Esophagus (tissue), 2 donors: ENCODE data around the gene SLC9A4. TPM values are rescaled to one million over a fixed set of nuclear protein-coding genes. Genes with fewer than 3 reads are reported as not detected.

Source experiments
- H3K27ac ChIP-seq, 2 donors: one replicate each; pipeline ENCODE4 v1.5.1; 2013; ENCODE audit warnings: low read depth in 2 of 2, mild to moderate bottlenecking in 2 of 2, inconsistent platforms in 1 of 2, low read length in 1 of 2, moderate library complexity in 1 of 2
- H3K27me3 ChIP-seq, 2 donors: one replicate each; pipeline ENCODE4 v1.6.1; 2013; ENCODE audit warnings: low read length in 2 of 2, control low read depth in 1 of 2, mild to moderate bottlenecking in 1 of 2; ENCODE audit not compliant: insufficient read depth in 2 of 2, control insufficient read depth in 1 of 2
- H3K36me3 ChIP-seq, 2 donors: one replicate each; pipeline ENCODE4 v1.6.1; 2013; ENCODE audit warnings: low read length in 1 of 2; ENCODE audit not compliant: control insufficient read depth in 2 of 2, insufficient read depth in 2 of 2
- H3K4me1 ChIP-seq, 2 donors: one replicate each; pipeline ENCODE4 v1.6.1; 2013; ENCODE audit warnings: low read length in 1 of 2; ENCODE audit not compliant: control insufficient read depth in 2 of 2, insufficient read depth in 2 of 2
- H3K4me3 ChIP-seq, 2 donors: one replicate each; pipeline ENCODE4 v1.5.1; 2013; ENCODE audit warnings: low read length in 2 of 2, mild to moderate bottlenecking in 2 of 2, low read depth in 1 of 2, moderate library complexity in 1 of 2
- H3K9me3 ChIP-seq, 2 donors: one replicate each; pipeline ENCODE4 v1.6.1; 2013; ENCODE audit warnings: mild to moderate bottlenecking in 2 of 2, low read depth in 1 of 2, low read length in 1 of 2, moderate library complexity in 1 of 2; ENCODE audit not compliant: control insufficient read depth in 2 of 2, insufficient read depth in 1 of 2
- WGBS, 2 donors: extraction: QIAGEN DNeasy Blood & Tissue Kit; methylation state at CpG; one replicate each; pipeline ENCODE4 v1.1.7; 2013; 5-methylcytosine and 5-hydroxymethylcytosine counted together
- polyA plus RNA-seq, 2 donors: library from polyadenylated mRNA; stranded (reverse); fragments of 200-250 nt; gene quantifications; one replicate each; pipeline ENCODE4 v1.2.3, GENCODE V29; 2013
- donor health status: healthy with polysubstance abuse.
- donor health status: Bipolar disorder and iron deficiency.

The SLC9A4 gene
- polyA plus RNA-seq, 2 donors = 1.8 to 2.0 TPM

DNA sequence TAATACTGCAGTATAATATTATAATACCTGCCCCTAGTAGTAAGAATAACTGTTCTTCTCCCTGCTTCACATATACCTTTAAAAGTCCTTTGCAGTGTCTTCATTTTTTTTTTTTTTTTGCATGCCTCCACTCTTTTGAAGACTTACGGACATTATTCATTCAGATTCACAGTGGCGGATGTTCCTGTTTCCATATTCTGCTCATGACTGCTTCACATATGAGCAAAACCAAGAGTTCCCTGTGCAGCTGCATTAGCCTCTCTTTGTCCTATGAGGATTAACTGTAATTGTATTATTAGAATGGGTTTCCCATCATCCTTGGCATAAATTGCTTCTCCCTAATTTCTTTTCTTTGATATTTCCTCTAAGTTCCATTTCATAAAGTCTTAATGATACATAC lies 37.3 kb upstream of the SLC9A4 start:
- no peak overlapping the region for H3K4me3 ChIP-seq
- no peaks in the 10 kb centered on the region for H3K36me3 ChIP-seq
- no peaks in the 10 kb centered on the region for H3K9me3 ChIP-seq
- H3K4me1 ChIP-seq = no peaks in the 10 kb centered on the region
- no peak overlapping the region for H3K27ac ChIP-seq
- 75 to 79% methylated on average over 2 of the region's 2 CpGs for WGBS, 2 donors
- no peaks in the 10 kb centered on the region for H3K27me3 ChIP-seq

DNA sequence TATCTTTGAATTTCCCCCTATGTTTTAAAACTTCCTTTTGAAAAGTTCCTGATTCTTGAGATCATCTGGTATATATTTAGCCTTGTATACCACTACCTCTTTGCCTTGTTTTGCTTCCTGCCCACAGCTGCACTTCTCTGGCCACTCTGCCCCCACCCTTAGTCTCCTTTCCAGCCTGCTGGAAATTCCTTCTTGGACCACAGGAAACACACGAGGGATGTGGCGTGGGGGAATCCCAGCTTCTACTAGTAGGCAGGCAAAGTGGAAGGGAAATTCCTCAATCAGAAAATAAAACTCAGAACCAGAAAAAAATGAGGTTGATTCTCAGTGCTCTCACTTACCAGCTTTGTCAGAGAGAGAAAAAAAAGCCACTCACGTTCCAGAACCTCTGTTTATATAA lies 36.7 kb upstream of the SLC9A4 start:
- WGBS, 2 donors = 27 to 28% methylated on average over 3 of the region's 3 CpGs
- H3K27me3 ChIP-seq = no peaks in the 10 kb centered on the region
- no peaks in the 10 kb centered on the region for H3K36me3 ChIP-seq
- no peaks in the 10 kb centered on the region for H3K9me3 ChIP-seq
- H3K4me1 ChIP-seq = no peaks in the 10 kb centered on the region
- no peak overlapping the region for H3K27ac ChIP-seq
- H3K4me3 ChIP-seq = no peak overlapping the region

DNA sequence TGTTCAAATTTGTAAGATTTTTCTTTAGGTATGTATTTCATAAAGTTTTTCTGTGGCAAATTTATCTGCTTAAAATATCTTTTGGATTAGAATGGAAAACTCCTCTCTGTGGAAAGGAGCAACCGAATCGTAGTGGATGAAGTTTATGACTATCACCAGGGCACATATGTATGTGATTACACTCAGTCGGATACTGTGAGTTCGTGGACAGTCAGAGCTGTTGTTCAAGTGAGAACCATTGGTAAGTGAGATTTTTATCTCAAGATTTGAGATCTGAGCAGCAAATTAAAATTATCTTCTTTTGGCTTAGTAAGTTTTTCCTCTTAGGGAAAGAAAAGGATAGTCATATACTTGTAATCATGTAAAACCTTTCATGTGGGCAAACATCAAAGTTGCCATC lies 35.9 kb upstream of the SLC9A4 start:
- H3K4me3 ChIP-seq = no peak overlapping the region
- H3K27me3 ChIP-seq = no peaks in the 10 kb centered on the region
- WGBS, 2 donors = 82 to 83% methylated on average over 4 of the region's 4 CpGs
- H3K36me3 ChIP-seq = no peaks in the 10 kb centered on the region
- no peaks in the 10 kb centered on the region for H3K4me1 ChIP-seq
- H3K9me3 ChIP-seq = no peaks in the 10 kb centered on the region
- no peak overlapping the region for H3K27ac ChIP-seq

DNA sequence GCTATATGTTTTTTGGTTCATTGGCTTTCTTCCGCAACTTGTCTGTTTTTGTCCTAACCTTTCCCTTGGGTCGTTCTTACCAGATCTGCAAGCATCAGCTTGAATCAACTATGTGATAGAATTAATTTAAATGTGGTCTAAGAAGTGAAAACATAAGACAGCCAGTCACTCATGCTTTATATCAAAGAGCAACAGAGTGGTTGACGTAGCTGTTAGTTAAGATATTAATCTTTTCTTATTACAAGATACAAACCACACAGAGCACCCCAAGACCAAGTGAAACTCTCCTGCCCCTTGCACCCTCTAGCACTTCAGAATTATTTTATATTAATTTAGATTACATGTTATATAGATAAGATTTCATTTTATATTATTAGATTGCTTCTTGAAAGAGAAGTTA lies 34.9 kb upstream of the SLC9A4 start:
- no peaks in the 10 kb centered on the region for H3K4me1 ChIP-seq
- no peaks in the 10 kb centered on the region for H3K36me3 ChIP-seq
- H3K27me3 ChIP-seq = no peaks in the 10 kb centered on the region
- no peaks in the 10 kb centered on the region for H3K9me3 ChIP-seq
- 64 to 78% methylated on average over 3 of the region's 3 CpGs for WGBS, 2 donors
- H3K27ac ChIP-seq = no peak overlapping the region
- H3K4me3 ChIP-seq = no peak overlapping the region

DNA sequence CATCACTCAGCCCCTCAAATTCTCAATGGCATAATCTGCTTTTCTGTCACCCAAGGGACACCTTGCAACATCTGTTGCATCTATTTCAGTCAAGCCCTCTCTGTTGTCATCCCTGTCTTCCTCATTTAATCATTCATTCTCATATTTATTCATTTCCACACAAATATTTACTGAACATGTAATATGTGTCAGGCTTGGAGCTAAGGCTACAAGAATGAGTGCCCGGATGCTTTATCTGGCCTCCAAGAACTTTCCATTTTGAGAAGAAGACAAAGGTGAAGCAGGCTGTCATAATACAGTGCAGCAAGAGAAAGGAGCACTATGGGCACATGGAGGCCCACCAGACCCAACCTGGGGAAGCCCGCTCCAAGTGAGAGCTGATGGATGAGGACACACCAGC lies 34.4 kb upstream of the SLC9A4 start:
- no peaks in the 10 kb centered on the region for H3K36me3 ChIP-seq
- no peaks in the 10 kb centered on the region for H3K4me1 ChIP-seq
- H3K27me3 ChIP-seq = no peaks in the 10 kb centered on the region
- no peak overlapping the region for H3K4me3 ChIP-seq
- H3K27ac ChIP-seq = no peak overlapping the region
- 85% methylated on average over 2 of the region's 2 CpGs for WGBS, 2 donors
- no peaks in the 10 kb centered on the region for H3K9me3 ChIP-seq

DNA sequence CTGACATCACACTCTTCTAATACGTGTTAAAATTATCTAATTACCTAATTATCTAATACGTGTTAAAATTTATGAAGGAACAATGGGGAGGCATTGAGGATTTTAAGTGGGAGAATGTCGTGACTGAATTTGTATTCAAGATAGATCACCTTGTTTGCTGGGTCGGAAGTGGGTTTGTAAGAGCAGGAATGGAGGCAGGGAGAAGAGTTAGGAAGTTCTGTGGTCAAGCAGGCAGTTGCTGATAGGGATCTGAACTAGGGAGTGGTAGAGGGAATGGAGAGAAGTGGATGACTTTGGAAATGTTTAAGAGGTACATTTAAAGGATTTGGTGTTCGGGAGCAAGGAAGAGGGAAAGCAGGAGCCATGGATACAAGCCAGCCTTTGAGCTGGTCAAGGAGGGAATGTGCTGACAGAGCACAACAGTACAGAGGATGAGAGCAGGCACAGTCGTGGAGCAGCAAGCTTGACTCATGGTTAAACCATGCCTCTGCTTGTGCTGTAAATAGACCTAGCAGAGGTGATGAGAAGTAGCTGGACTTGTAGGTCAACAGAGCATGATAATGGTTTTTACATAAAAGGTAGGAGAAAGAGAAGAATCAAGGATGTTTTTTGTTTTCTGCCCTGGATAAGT lies 33.8 kb upstream of the SLC9A4 start:
- no peaks in the 10 kb centered on the region for H3K9me3 ChIP-seq
- no peaks in the 10 kb centered on the region for H3K27me3 ChIP-seq
- no peaks in the 10 kb centered on the region for H3K4me1 ChIP-seq
- no peak overlapping the region for H3K27ac ChIP-seq
- no peaks in the 10 kb centered on the region for H3K36me3 ChIP-seq
- H3K4me3 ChIP-seq = no peak overlapping the region
- WGBS, 2 donors = 60 to 65% methylated on average over 6 of the region's 6 CpGs

DNA sequence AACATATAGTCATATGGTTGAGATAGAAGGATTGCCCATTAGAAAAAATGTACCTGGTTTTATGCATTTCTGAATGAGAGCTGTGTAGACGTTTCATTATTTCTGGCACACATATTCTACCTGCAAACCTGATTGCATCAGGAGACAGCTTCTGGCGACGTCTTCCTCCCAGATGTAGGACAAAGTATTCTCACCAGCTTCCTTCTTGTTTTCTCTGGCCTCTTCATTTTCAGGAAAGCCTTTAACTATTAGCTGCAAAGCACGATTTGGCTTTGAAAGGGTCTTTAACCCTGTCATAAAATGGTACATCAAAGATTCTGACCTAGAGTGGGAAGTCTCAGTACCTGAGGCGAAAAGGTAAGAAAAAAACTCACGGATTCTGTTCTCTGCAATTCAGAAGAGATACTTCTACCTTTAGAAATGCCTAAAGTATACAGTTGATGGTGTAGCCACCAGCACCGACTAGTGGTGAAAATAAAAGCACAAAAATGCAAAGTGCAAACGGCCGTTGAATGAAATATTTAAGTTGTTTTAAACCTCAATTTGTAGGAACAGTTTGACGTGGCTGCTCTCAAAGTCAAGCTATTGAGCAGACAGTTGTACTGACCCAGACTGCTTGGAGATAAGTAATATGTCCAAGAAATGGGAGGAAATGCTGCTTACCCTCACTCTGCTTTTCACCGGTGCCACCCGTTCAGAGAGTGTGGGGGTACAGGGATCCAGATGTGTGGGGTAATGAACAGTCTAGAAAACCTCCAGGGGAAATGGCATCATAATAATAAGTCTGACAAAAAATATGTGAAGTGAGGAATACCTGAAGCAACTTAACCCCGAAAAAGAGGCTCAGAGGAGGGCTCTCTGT lies 29.8 kb upstream of the SLC9A4 start:
- WGBS, 2 donors = 28% methylated on average over 13 of the region's 13 CpGs
- Histone ChIP-seq H3K36me3 (no peaks in the 10 kb centered on the region), H3K4me3 (no peak overlapping the region), H3K27me3 (no peaks in the 10 kb centered on the region), H3K4me1 (no peaks in the 10 kb centered on the region), H3K27ac (no peak overlapping the region), H3K9me3 (no peaks in the 10 kb centered on the region)

DNA sequence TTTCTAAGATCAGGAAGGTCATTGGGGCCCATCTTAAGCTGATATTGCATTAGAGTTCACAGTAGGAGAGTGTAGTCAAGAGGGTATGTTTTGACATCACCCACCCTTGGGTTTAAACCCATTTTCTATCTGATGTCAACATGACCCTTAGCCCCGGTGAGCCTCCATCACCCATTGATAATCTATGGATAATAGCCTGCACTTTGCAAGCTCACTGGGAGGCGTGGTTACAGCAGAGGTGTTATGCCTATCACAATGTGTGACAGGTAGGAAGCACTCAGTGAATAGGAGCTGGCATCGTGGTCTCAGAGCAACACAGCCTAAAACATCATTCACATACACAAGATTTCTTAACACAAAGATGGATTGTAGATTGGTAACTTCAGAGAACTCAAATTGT lies 28.8 kb upstream of the SLC9A4 start:
- H3K27ac ChIP-seq = no peak overlapping the region
- H3K27me3 ChIP-seq = no peaks in the 10 kb centered on the region
- no peaks in the 10 kb centered on the region for H3K9me3 ChIP-seq
- H3K4me1 ChIP-seq = no peaks in the 10 kb centered on the region
- WGBS, 2 donors = 67 to 74% methylated on average over 3 of the region's 3 CpGs
- no peak overlapping the region for H3K4me3 ChIP-seq
- no peaks in the 10 kb centered on the region for H3K36me3 ChIP-seq

DNA sequence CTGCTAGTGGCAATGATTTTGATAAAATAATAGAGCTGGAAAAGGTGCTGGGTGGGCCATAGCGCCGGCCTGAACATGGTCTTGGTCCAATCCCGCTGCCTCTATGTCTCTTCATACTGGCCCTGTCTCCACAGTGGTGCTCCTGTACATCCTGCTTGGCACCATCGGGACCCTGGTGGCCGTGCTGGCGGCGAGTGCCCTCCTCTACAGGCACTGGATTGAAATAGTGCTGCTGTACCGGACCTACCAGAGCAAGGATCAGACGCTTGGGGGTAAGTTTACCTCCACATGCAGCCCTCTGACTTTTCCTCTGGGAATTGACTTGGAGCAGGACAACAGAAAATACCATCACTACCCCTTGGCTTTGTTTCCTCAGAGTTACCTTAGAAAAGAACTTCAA lies 26.1 kb upstream of the SLC9A4 start:
- H3K9me3 ChIP-seq = no peaks in the 10 kb centered on the region
- H3K4me1 ChIP-seq = no peaks in the 10 kb centered on the region
- no peaks in the 10 kb centered on the region for H3K36me3 ChIP-seq
- WGBS, 2 donors = 88 to 94% methylated on average over 9 of the region's 9 CpGs
- H3K27ac ChIP-seq = no peak overlapping the region
- H3K27me3 ChIP-seq = no peaks in the 10 kb centered on the region
- H3K4me3 ChIP-seq = no peak overlapping the region
